Stimulated activated CD8-positive, alpha-beta memory T cell treated with anti-CD3 and anti-CD28 coated beads, Interleukin-15, amount 100 ng/mL, for 48 hours (primary cell): ENCODE measurements around the gene BABAM2.

Experiments used
- DNase-seq, 2 donors: peaks; one replicate each; pipeline ENCODE4 v3.0.0-alpha.2; 2020; ENCODE audit warnings: low read depth in 2 of 2

Gene BABAM2

DNA sequence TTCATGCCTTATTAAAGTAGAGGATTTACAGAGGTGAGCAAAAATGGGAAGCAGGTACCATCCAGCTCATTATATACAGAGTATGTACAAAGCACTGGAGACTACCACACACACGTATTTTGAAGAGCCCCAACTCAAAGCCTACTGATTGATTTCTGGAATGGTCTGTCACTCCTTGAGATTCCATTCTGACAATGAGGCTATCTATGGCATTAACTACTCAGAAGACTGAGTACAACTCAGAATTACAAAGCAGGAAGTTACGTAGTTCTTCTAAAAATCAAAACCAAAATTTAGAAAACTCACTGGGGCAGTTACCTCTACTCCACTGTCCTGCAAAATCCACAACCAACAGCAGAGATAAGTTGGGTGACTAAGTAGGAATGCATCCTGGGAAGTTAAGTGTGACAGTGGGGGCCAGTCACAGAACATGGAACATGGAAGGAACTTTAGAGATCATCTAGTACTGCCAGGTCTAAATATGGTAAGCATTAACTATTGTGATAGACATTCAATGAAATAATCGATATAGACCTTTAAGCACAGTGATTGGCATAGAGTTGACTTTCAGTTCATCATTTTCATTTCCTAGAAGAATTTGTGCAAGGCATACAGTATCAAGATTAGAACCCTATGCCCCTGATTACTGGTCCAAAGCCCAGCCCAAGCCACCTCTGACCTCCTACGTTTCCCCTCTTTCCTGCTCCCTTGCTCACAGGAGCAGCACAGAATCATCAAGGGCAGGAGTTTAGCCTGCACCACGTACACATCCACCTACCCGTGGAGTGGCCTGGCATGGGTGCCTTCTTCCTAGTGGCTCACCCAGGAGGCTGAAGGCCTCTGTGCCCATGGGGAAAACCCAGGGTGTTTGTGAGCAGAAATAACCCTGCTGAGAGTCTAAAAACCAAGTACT, 422.0 kb downstream of the BABAM2 start:
- no peak for DNase-seq

DNA sequence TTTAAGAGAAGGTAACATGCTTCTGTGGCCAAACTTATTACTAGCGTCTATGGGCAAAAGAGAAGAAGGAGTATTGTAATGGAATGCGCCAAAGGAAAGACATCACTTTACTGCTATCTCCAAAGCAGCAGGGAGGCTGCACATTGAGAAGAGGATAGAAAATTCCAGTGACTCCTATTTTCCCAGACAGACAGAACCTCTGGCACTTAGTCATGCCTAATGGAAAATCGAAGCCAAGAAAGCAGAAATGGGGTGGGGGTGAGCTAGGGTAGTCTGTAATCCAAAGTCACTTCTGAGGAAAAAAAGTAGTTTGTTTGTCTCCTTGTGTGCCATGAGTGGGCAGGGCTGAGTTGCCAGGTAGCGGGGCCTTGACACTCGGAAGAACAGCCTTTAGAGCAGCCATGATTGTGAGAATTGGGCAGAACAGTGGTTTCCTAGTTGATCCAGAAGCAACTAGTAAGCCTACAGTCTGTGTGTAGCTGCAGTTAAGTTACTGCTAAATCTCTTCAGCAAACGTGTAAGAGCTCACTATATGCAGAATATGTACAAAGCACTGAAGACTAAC, 422.8 kb downstream of the BABAM2 start:
- DNase-seq, result no peak

DNA sequence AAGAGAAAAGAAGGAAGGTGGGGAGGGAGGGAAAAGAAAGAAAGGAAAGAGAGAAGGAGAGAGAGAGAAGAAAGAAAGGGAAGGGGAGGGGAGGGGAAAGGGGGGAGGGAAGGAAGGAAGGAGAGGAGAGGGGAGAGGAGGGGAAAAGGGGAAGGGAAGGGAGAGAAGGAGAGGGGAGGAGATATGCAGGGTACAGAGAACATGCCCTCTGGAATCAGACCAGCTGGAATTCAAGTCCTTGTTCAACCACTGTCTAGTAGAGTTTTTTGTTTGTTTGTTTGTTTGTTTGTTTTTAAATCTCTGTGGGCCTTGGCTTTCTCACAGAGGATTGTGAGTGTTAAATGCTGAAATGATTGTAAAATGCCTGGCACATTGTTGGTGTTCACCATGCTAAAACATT, 424.4 kb downstream of the BABAM2 start:
- DNase-seq, result no peak

DNA sequence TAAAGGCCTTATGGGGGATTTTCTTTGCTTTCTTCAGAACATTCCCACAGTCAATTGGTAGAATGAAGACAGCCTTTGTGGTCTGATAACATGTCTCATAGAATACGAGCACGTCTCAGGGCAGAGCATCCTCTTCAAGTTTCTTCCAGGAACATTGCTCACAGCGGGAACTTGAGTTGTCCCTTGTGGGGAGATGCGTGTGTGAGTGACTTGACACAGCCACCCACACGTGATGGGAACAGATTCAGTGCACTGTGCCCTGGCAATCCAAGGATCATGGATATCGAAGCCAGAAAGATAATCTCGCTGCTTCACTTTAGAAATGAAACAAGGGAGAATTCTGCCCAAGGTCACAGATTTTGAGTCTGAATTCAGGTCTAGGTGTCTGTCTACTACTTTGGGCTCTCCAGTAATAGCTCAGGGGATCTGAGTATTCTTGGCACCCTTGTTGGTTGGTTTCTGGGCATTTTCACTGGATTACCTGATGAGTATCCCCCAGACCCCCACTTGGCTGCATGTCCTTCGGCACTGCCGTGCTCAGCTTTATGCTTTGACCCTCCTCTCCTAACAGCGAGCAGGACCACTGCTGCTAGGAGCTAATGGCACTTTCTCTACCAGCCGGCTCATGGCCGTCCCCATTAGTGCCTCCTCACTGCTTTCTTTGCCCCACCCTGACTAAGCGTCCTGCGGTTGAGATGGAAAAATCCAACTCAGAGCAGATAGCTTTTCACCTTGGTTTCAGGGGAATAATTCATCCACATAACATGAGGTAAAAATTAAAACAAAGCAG, 426.2 kb downstream of the BABAM2 start:
- DNase-seq, result no peak

DNA sequence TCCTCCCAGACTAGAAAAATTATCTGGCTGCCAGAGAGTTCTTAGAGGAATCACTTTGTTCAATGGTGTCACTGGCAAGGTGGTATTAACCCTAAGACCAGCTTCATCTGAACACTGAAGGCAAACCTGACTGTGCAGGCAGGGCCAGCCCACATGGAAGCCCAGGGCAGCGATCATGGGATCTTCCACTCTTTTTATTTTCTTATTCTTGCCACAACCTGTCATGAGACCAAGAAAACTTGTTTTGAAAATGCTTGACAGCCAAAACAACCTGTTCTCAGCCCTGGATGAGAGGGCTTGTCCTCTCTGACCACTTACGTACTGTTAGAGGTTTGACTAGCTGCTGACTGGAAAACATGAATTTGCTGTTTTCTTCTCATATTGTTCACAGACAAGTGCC, 426.9 kb downstream of the BABAM2 start:
- no peak for DNase-seq

DNA sequence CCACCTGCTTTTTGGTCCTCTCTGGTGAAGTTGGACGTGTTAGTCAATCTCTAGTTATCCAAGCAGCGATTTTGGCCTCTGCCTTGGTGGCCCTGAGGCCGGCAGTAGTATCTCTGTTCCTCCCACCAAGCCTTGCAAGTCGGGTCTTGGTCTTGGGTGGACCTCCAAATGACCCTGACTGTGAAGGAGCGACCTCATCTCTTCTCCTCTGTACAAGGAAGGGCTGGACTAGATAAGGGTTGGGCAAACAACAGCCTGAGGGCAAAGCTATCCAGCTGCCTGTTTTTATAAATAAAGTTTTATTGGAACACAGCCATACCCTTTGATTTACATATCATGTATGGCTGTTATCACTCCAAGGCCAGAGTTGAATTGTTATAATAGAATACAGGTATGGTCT, 427.5 kb downstream of the BABAM2 start:
- DNase-seq, result no peak

DNA sequence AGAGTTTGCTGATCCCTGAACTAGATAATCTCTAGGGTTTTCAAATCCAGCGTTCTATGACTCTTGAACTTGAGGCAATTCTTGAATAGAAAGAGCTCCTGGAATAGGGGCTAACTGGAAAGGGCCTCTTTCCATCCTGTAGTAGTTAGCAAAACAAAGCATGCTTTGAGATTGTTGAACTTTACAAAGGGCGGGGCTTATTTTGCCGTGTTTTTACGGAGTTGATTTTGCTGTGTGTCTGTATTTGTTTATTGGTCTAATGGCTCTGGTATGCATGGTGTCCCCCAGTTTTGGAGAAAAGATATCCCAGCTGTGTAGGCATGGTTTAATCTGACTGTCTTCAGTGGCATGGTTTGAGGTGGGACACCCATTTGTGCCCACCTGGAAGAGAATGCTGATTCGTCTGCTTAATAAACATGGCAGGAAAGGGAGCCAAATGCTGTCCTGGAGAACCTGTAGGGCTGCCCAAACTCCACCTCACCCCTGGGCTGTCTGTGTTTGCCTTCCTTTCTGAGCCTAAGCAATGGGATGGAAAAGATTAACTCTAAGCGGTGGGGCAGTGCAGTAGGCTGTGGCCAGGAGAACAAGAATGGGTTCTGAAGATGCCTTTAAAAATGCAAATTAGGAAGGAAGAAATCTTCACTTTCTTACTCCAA, 428.1 kb downstream of the BABAM2 start:
- no peak for DNase-seq

DNA sequence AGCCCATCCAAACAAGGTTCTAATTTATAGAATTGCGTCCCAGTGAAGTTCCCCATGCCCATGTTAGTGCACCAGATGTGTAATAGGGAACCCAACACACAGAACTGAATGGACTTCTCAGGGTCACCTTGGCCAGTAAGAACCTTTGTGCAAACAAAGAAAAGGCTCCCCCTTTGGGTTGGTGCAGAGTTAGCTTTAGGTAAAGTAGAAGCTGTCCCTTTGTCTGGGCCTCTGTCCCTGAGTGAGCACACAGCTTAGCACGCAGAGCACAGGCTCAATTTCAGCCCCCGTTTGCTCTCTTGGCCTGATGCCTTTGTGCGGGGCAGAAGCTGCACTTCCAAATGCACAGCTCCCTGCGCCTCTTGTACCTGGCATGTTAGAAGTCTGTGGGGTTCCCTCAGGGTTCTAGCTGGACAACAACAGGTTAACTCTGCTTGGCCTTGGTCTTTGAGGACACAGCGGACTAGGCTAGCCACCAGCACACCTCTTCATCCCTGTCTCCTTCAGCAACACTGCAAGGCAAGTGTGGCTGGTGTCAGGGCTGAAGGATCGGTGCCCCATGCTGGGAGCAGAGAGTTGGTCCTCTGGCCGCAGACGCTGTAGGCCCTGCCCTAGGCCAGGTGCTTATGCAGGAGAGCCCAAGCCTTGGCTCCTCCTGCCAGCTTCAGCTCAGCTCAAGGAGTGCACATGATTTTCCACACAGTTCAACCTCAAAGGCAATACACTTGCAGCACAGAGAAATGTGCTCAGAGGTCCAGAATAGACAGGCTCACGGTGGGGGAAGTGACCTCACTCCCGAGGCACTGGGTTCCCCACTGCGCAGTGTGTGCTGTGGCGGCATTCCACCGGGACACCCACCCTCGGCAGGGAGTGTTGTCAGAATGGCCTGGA, 428.8 kb downstream of the BABAM2 start:
- no peak for DNase-seq

DNA sequence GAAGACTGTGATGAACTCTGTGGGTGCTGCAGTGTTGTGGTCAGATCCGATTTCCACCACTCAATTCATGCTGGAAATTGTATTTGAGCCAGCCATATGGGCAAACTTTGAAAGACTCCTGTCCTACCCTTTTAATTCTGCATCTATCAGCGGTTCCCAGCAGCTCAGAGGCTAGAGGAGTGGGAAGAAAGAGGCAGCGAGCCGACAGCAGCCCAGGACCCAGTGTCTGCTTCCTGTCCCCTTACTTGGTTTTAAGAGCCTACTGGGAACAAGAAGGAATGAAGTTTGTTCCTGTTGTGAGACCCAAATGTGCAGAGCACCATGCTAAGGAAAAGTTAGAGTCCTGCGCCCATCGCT, 429.5 kb downstream of the BABAM2 start:
- DNase-seq, result no peak

DNA sequence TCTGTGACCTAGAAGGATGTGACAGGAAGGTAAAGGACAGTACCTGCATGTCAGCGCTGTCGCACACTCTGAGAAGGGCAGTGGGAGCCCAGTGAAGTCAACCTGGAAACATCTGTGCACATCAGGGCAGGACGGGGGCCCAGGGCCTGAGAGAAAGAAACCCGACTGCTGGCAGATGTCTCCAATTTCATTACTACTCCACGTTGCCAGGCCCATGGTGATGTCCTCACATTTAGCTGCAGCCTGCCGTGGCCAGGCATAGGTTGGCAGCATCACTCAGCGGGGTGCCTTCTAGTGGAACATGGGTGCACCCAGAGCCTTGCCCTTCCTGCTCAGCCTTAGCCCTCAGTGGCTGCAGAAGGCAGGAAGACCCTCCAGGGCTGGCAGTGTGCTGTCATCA, 429.8 kb downstream of the BABAM2 start:
- DNase-seq, result no peak

DNA sequence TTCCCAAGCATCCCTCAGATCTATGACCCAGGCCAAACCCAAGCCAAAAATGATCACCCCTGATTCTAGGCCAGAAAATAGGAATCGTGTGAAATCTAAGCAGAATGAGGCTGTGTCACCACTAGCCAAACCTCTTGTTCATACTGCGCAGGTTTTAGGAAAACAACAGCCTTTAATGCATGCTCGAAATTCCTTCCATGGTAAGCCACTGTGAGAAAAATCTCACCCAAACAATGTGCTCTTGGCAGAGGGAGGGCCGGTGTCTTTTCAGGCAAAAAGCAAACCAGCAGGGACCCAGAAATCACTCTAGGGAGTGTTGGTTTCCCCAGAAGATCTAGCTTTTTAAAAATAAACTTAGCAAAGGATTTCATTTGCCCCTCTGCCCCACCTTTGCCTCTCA, 430.9 kb downstream of the BABAM2 start:
- DNase-seq, result no peak

DNA sequence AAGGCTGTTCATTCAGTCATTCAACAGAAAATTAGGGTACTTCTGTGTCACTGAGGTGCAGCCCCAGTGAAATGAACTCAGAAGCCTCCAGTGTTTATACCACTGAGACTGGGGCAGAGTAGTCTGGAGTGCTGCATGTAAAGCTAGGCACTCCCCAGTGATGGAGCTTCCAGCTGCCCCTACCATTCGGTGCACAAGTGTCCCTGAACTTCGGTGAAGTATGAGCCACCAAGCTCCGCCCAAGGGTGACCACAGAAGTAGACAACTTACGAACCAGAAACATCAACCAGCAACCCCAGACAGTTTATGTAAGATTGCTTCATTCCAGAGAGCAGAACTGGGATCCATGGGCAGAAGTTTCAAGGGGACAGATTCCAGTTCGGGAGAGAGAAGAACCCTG, 431.5 kb downstream of the BABAM2 start:
- DNase-seq, result no peak

DNA sequence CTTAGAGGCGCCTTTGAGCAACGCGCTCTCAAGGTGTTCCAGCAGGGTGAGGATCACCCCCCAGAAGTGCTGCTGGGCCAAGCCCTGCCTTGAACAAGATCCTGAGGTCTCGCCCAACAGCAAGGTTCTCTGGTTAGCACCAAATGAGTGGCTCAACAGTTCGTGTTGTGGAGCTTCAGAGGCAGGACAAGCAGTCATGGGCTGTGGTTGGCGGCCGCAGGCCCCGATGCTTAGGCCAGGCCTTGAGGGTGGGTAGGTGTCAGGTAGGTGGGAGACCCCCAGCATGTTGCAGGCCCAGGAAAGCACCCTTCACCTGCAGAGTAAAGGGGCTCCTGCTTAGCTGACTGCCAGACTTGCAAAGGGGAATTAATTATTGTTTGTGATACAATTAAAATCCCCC, 431.9 kb downstream of the BABAM2 start:
- DNase-seq, result no peak

DNA sequence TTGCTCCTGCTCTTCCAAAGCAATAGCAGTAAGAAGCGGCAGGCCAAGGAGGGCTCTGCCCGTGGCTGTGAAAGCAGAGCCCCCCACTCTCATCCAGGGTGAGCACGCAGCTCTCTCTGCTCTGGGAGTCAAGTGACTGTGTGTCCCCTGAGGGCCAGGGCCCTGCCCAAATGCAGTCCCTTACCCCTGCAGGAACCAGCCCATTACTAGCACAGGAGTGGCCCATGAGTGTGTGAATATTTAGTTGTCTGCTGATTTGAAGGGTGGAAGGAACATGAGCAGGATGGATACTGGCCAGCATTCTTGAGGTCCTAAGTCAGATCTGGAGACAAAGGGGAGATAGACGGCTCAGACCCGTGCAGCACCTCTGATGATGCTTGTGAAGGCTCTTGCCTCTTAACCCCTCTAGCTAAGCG, 432.5 kb downstream of the BABAM2 start:
- DNase-seq, result no peak

DNA sequence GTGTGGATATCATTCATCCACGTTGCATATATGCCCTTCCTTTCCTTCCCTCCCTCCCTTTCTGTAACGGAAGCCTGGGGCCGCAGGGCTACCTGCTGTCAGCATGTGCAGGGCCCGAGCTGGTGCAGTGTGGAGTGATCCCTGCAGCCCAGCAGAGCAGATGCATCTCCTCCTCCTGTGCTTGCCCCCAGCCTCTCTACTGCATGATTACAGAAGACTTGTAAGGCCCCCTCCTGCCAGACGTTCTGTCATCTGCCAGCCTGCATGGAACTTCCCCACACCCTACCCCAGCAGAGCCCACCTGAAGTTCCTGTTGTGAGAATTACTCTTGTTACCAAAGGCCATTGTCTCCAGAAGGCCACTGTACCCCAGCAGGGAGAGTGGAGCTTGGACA, 434.6 kb downstream of the BABAM2 start:
- DNase-seq, result no peak

DNA sequence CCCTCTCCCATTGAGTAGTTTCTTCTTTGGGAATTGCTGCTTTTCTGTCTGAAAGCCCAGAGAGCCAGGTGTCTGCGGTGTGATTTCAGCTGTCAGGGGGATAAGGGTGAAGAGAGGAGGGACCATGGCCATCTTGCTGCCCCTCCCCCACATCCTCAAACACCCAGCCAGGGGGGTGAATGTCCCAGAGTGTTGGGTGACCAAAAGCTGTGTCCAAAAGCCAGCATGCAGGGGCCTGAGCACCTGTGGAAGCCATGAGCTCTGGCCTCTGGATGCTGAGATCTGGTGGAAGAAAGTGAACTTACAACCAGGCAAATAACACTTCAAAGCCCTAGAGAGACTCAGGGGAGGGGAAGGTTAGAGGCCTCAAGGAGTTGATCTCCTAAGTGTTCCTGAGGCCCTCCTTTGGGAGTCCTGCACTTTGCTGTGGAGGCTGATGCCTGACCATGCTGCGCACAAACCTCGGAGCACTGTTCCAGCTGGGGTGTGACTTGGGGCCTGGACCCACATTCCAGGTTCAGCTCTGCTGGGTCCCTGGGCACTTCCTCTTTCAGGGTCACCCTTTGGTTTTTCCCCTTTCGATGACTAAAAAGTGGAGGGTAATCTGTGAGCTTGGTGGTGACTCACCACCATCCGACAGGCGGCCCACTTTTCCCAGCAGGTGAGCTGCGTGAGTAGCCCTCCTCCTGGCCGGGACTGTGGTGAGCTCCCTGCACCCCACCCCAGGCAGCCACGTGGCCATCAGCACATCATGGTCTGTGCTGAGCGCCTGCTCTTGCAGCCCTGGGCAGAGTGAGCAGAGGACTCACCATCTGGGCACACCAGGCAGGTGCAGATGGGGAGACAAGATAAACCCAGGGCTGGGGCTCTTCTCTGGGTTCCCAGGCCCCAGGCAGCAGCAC, 435.3 kb downstream of the BABAM2 start:
- peak; percentile 22 to 36 for DNase-seq

DNA sequence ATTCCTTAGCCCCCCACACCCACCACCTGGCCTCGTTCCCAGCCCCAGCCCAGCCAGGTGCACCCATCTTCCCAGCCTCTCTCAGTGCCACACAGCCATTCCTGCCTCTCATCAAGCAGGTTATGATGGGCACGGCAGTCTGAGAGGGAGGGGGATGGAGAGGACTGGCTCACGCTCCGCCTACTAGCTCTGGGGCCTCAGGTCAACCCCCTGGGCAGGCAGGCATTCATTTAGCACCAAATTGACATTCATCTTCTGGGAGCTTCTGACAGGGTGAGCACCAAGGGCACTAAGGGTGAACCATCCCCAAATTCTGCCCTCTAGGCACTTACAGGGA, 435.9 kb downstream of the BABAM2 start:
- DNase-seq, result no peak

DNA sequence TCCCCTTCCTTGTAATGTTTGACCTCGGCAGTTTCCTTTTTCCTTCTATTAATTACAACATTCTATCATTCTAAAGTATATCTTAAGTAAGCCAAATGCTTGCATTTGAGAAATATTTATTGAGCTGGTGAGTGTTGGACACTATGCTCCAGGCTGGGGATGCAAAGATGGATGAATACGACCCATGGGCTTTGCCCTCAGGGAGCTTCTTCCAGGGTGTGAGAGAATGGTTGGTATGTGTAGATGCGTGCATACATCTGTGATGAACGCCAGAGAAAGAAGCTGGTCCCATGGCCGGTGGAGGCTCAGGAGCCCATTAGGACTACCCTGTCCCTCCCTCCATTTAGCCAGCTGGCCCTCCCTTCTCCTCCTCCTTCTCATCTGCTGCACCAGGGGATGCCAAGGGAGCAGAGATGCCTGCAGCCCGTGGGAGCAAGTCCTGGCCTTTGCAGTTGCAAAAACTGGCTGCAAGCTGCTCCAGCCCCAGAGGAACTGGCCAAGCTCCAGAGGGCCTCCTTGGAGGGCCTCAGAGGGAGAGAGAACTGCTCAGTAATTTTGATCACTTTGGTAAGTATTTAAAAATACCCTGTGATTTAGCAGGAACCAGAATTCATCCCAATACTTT, 436.5 kb downstream of the BABAM2 start:
- DNase-seq, result no peak

DNA sequence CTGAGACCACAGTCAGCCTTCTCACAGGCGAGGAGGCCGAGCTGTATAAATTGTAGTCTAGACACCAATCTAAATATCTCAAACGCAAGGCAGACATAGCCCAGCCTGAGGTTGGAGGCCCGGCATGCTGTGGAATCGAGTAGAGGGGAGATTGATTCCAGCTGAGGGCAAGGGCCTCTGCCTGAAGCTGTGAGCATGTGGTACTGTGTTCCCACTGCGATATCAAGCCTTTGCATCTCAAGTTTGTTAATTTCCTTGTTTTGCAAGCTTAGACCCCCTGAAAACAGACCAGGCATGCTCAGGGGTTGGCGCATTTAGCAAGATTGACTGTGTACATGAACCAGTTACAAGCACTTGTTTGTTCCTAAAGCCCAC, 437.0 kb downstream of the BABAM2 start:
- DNase-seq, result no peak
